T47D (cell line): ENCODE results near the gene ZBP1.

Experiments
- DNase-seq, 2 experiments: peaks; one replicate each; pipeline versions ENCODE4 v3.0.0 to v3.0.0-alpha.2; 2011 to 2012; ENCODE audit warnings: low read depth in 1 of 2, low spot score in 1 of 2
- JUND ChIP-seq: IDR thresholded peaks from 2 replicates; pipeline ENCODE4 v1.6.1; 2012; ENCODE audit warnings: low read depth
- in situ Hi-C: cut with HindIII; loops from 2 replicates; pipeline ENCODE4 v1.10.0; 2016; ENCODE audit warnings: low sequenced_read_pairs, low pct_unique_long_range_greater_than_20kb

Gene ZBP1

DNA sequence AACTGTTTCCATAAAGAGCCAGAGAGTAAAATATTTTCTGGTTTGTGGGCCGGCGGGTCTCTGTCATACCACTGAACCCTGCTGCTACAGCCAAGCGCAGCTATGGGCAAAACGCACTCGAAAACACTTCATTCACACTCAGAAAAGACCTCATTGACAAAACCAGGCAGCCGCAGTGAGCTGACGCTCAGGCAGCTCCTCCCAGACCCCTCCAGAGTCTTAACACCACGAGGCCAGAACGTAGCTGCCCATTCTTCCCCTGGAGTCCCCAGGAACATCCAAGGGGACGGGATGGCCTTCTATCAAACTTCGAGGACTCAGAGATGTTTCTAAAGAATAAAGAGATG is 35.6 kb upstream of the ZBP1 start:
- in situ Hi-C loops, result no loop called here
- no peak for DNase-seq
- TF ChIP-seq JUND, result no peak

DNA sequence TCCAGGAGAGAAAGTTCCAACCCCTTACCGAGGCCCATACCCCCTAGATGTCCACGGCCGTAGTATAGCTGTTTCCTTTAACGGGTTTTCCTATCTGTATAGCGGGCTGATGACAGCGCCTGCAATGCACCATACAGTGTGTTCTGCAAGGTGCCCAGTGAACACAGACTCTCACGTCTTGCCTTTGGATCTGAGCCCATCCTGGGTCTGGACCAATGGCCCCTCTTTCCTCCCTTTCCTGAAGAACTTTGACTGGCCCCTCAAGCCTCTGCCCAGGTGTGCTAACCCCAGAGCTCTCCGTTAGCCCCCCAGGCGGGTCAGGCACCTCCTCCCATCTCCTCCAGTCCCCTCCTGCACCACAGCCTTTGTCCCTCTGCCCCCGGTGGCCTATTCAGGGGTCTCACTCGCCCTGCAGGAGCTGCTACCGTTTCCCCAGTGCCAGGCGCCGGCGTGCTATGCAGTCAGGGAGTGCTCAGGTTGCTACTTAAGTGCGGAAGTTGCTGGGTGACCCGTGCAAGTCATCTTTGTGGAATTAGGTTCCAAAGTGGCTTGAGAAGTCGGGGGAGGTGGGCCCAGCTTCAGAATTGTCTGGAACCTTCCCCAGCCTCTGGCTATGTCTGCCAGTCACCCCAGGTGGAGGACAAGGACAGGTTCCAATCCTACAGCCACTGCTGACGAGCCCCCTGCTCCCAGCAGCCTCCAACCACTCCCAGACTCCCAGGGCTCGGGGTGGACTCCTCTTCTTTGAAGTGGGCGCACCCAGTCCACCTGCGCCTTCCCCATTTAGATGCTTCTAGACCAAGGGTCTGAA is 35.0 kb upstream of the ZBP1 start:
- no peak for TF ChIP-seq JUND
- in situ Hi-C loops, result no loop called here
- DNase-seq, result no peak

DNA sequence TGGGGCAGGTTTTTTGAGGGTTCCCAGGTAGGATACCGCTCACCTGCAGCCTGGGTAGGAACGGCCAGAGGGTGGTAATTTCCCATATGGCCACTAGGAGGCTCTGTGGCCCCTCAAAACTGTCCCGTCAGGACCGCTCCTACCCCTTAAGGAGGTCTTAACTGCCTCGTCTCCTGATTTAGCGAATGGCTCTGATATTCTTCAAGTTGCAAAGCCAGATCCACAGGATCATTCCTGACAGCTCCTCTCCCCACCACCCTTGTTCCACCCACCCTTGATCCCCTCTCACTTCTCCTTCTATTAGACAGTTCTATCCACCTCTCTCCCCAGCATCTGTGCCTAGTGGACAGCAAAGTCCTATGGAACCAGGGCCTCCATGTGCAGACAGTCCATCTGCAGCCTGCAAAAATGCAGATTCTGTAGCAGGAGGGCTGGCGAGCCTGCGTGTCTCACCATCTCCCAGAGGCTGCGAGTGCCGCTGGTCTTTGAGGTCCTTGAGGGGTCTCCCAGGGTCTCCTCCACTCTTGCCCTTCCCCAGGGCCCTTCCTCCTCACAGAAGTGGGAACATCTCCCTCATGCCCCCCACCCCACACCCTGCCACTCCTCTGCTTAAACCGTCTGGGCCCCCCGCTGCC is 34.3 kb upstream of the ZBP1 start:
- DNase-seq, result peak; percentile 74 to 97
- in situ Hi-C loops, result no loop called here
- no peak for TF ChIP-seq JUND

DNA sequence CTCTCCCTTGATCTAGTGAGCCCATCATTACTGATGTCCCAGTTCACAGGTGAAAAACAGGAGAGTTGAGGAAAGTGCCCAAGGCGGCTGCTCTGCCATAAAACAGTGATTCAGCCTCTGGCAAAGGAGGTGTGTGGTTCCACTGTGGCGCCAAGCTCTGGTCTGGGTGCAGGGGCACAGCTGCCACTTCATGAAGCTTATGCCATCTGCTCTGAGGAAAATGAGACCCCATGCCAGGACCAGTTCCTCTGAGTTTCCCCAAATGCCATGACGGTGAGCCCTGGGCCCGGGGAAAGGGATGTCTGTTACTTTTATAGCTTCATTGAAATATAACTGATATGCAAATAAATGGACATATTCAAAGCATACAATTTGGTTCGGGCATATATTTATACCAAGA is 33.7 kb upstream of the ZBP1 start:
- no peak for DNase-seq
- TF ChIP-seq JUND, result no peak
- in situ Hi-C loops, result no loop called here

DNA sequence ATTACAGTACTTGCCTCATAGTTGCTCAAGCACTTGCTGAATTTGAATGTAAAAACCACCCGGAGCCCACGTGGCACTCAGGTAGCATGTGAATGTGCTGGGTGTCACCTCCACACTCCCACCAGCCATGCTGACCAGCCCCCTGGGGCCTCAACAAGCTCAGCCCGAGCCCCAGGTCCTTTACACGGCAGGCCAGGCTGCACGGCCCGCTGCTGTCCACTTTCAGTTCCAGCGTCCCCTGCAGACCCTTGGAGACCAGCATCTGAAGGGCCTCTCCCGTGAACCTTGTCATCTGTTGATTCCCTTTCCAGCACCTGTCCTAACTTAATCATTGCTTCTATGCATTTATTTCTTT is 33.3 kb upstream of the ZBP1 start:
- in situ Hi-C loops, result no loop called here
- no peak for TF ChIP-seq JUND
- DNase-seq, result no peak

DNA sequence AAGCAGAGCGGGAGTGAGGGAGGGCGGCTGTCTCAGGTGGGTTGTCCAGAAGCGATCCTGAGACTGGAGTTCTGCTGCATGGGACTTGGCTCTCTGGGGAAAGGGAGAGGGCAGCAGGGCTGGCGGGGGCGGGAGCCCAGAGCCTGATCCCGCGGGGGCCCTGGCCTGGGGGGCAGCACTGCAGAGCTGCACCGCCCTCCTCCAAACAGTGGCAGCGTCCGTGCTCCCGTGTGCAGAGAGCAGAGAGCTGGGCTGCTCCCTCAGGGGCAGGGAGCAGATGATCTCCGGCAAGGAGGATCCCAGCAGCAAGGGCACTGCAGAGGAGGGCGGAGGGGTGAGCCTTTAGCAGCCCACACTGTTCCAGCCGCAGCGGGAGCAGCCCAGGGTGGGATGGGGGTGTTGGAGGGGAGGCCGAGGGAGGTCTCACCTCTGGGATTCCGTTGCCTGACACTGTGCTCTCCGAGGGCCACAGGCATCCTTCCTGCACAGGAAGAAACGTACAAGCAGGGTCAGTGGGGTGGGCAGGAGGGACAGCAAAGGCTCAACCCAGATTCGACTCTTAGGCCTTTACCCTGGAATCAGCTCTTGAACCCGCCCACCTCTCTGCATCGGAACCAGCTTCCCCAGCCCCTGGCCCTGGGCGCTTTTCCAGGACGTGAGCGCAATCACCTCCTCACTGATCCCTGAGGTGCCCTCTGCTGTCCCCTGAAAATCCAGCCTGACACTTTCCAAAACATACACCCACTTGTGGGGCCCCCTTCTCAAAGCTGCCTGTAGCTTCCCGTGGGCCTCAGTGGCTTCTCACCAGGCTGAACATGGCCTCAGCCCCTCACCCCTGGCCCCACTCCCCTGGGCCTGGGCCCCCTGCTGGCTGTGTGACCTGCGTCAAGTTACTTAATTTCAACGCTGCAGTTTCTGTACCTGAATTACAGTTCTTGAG is 32.6 kb upstream of the ZBP1 start:
- DNase-seq, result no peak
- TF ChIP-seq JUND, result no peak
- in situ Hi-C loops, result no loop called here

DNA sequence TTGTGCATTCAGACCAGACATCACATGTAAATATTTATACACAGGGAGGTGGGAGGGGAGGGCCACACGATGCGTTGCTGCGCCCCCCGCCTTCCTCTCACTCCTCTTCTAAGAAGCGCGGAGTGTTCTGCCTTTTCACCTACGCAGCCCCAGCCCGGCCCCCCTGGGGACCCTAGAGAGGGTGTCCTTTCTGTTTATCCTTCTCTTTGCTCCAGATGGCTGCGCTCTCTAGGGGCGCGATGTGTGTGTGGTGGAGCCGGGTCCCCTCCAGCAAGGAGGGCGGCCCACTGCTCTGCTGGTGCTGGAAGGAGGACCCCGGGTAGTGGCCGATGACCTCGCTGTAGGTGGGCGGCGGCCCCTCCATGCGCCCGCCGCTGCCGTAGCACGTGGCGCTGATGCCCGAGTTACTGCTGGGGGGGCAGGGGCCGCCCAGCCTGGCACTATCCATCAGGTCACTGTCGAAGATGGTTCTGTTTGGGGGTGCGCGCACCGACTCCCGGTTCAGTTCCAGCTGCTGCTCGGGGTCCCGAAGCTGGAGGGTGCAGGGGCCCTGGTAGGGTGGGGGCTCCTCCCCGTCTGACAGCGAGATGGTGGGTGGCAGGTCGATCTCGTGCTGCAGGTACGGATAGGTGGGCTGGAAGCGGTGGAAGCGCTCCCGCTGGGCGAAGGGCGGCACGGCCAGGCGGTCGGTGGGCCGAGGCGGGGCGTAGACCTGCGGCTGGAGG is 31.8 kb upstream of the ZBP1 start:
- no peak for DNase-seq
- TF ChIP-seq JUND, result no peak
- in situ Hi-C loops, result no loop called here

DNA sequence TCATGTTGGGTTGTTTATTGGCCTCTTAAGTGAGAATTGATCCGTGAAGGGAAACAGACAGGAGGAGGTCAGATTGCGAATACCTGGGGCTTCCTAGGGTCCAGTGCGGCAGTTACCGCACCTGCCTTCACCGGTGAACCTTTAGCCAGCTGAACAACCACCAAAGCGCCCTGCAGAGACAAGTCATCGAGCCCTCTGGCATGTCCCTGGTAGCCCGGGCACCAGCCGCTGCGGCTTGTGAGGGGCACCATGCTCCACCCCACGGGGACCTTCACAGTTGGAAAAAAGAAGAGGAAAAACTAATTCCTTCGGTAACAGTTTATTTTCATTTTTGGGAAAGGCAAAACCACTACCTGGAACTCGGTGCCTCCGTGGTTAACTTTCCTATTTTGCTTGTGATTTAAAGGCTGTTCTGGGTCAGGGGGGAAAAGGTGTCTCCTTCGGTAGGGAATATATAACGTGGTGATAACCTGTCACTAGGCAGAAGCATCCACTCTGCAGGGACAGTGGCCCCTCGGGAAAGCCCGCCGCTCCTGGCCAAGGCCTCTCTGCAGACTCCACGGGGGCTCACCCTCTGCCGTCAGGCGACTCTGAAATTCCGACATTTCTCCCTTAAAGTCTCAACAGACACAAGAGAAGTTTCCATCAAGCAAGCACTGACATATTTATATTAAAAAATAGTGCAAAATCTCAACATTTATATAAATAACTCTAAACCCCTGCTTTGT is 30.7 kb upstream of the ZBP1 start:
- no peak for DNase-seq
- in situ Hi-C loops, result no loop called here
- no peak for TF ChIP-seq JUND

DNA sequence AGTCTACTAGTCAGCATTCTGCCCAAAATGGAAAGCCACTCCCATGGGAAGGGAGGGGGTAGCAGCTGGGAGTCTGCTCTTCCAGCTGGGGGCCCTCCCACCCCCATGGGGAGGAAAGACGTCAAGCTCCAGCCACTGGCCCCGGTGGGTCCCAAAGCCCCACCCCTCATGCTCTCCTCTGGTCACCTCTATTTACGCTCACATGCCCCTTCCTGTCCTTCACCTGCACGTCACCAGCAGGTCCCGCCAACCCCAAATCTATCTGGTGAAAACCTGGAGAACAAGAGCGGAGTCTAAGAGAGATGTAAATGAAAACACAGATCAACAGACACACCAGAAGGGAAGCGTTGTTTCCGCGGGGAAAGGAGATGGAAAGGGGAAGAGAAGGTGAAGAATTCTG is 30.0 kb upstream of the ZBP1 start:
- in situ Hi-C loops, result no loop called here

DNA sequence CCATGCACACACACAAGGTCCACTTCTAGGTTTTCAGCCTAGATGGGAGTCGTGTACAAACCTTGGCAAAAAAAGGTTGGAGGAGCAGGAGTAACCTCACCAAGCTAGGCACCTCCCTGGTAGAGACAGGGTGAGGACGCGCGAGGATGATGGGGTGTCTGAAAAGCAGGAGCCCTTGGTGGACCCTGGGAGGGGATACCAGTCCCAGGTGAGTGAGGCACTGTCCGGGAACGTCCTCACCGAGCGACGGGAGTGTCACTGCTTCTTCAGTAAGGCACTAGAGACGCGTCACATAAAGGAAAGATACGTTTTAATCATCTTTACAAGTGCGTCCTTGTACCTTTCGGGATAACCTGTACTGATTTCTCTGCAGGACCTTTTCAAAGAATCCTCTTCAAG is 29.4 kb upstream of the ZBP1 start:
- in situ Hi-C loops, result no loop called here
- no peak for TF ChIP-seq JUND
- no peak for DNase-seq

More for the DNA sequence above, 30.0 kb upstream of the ZBP1 start:
- DNase-seq, result no peak
- TF ChIP-seq JUND, result no peak

DNA sequence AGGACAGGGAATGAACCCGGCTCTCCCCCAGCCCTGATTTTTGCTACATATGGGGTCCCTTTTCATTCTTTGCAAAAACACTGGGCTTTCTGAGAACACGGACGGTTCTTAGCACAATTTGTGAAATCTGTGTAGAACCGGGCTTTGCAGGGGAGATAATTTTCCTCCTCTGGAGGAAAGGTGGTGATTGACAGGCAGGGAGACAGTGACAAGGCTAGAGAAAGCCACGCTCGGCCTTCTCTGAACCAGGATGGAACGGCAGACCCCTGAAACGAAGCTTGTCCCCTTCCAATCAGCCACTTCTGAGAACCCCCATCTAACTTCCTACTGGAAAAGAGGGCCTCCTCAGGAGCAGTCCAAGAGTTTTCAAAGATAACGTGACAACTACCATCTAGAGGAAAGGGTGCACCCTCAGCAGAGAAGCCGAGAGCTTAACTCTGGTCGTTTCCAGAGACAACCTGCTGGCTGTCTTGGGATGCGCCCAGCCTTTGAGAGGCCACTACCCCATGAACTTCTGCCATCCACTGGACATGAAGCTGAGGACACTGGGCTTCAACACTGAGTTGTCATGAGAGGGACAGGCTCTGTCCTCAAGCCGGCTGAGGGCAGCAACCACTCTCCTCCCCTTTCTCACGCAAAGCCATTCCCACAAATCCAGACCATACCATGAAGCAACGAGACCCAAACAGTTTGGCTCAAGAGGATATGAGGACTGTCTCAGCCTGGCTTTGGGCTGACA is 28.8 kb upstream of the ZBP1 start:
- in situ Hi-C loops, result no loop called here
- no peak for TF ChIP-seq JUND
- DNase-seq, result no peak
